ENCODE data around the gene ANKS3. TPM values are rescaled to one million over a fixed set of nuclear protein-coding genes. Genes with fewer than 3 reads are reported as not detected.

Gene ANKS3
- total RNA-seq, 1 experiment from 2014 or later, result 35.0 TPM

DNA sequence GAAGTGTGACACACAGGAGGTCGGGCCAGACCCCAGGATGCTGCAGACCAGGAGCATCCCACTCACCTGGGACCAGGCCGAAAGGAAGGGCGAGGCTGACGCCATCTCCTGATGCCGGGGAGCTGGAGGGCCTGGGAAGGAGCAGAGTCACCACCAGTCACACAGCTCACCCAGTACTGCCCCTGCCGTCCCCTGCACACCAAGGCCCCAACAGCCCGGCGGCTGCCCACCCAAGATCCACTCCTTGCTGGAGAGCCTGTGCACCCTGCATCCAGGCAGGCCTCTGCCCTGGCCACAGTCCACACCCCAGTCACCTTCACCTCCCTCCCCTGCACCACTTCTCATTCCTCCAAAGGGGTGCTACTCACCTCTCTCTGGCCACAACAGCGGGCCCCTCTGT, 28.1 kb upstream of the ANKS3 start:
- CTCF ChIA-PET, result interaction anchor here (0.7 kb wide), 1 partner anchor 52 kb away, joined by 3 read pairs; no protein-coding TSS in a partner anchor
- H3K4me3 Mint-ChIP-seq (ENCODE audit: unreplicated experiment), result no peak overlapping the region
- H3K27ac Mint-ChIP-seq (ENCODE audit: low read depth, unreplicated experiment), result no peak overlapping the region
- no peaks in the 10 kb centered on the region for H3K9me3 Mint-ChIP-seq (ENCODE audit: unreplicated experiment)
- POLR2A ChIA-PET, result no interaction called here
- TF ChIP-seq, protein P1, sequence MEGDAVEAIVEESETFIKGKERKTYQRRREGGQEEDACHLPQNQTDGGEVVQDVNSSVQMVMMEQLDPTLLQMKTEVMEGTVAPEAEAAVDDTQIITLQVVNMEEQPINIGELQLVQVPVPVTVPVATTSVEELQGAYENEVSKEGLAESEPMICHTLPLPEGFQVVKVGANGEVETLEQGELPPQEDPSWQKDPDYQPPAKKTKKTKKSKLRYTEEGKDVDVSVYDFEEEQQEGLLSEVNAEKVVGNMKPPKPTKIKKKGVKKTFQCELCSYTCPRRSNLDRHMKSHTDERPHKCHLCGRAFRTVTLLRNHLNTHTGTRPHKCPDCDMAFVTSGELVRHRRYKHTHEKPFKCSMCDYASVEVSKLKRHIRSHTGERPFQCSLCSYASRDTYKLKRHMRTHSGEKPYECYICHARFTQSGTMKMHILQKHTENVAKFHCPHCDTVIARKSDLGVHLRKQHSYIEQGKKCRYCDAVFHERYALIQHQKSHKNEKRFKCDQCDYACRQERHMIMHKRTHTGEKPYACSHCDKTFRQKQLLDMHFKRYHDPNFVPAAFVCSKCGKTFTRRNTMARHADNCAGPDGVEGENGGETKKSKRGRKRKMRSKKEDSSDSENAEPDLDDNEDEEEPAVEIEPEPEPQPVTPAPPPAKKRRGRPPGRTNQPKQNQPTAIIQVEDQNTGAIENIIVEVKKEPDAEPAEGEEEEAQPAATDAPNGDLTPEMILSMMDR (IDR thresholded peaks at IDR 0.05; ENCODE audit: unreplicated experiment), result no peak
- no TSS peak for BruUV-seq (replicated peaks)
- no peak for DNase-seq (ENCODE audit: unreplicated experiment)
- peaks cover 72% of the 10 kb centered on the region for H3K36me3 Mint-ChIP-seq (ENCODE audit: insufficient read depth, unreplicated experiment)
- intact Hi-C loops (cut with micrococcal nuclease), result no loop called here
- no peaks in the 10 kb centered on the region for H3K4me1 Mint-ChIP-seq (ENCODE audit: insufficient read depth, unreplicated experiment)
- H3K27me3 Mint-ChIP-seq (ENCODE audit: insufficient read depth, unreplicated experiment), result no peaks in the 10 kb centered on the region

DNA sequence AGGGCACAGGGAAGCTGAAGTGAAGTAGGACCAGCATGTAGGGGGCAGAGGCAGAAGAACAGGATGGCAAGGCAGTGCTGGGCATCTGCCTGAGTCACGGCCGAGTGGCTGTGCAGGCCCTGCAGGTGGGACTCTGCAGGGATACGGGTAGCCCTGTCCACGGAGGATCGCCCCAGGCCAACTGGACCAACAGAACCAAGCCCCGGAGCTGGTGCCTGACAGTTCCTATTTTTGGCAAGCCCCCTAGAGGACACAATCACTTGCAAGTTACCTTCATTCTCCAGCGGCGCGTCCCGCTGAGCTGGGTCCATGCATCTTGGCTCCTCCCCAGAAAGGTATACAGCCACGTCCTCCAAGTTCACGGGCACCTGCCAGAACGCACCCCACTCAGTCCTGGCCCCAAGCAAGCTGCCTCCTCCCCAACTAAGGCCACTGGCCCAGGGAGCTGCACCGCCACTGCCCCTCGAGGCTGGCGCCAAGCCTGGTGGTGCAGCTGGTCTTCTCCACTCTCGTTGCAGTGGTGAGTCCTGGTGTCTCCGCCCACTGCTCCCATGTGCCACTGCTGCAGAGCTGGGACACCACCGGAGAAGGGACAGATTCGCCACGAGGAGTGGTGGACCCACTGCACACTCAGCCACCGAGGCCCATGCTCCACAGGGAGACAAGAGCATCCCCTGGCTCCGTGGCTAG, 26.3 kb upstream of the ANKS3 start:
- Mint-ChIP-seq H3K27me3 (ENCODE audit: insufficient read depth, unreplicated experiment) (no peaks in the 10 kb centered on the region), H3K4me1 (ENCODE audit: insufficient read depth, unreplicated experiment) (no peaks in the 10 kb centered on the region), H3K27ac (ENCODE audit: low read depth, unreplicated experiment) (no peak overlapping the region), H3K36me3 (ENCODE audit: insufficient read depth, unreplicated experiment) (peaks cover 82% of the 10 kb centered on the region), H3K4me3 (ENCODE audit: unreplicated experiment) (no peak overlapping the region), H3K9me3 (ENCODE audit: unreplicated experiment) (no peaks in the 10 kb centered on the region)
- intact Hi-C loops (cut with micrococcal nuclease), result no loop called here
- no peak for DNase-seq (ENCODE audit: unreplicated experiment)
- CTCF ChIA-PET, result interaction anchor here (0.6 to 0.7 kb wide), 2 partner anchors 28 to 1683 kb away, joined by 3 read pairs; no protein-coding TSS in a partner anchor
- TF ChIP-seq, protein P1 (IDR thresholded peaks at IDR 0.05; ENCODE audit: unreplicated experiment), result no peak
- no TSS peak for BruUV-seq (replicated peaks)
- POLR2A ChIA-PET, result interaction anchor here (0.7 to 1.2 kb wide), 2 partner anchors 8 to 39 kb away, joined by 3 to 4 read pairs; no protein-coding TSS in a partner anchor

DNA sequence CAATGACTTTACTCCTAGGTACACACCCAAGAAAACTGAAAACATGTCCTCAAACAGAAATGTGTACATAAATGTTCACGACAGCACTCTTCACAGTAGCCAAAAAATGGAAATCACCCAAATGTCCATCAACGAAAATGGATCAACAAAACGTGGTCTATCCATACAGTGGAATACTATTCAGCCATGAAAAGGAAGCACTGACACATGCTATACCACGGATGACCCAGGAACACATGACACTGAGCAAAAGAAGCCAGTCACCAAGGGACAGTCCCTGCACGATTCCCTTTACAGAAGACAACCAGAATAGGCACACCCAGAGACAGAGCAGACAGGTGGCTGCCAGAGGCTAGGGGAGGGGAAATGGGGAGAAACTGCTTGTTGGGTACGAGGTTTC, 21.6 kb upstream of the ANKS3 start:
- DNase-seq (ENCODE audit: unreplicated experiment), result no peak
- Mint-ChIP-seq H3K4me3 (ENCODE audit: unreplicated experiment) (no peak overlapping the region), H3K27me3 (ENCODE audit: insufficient read depth, unreplicated experiment) (no peaks in the 10 kb centered on the region), H3K4me1 (ENCODE audit: insufficient read depth, unreplicated experiment) (no peaks in the 10 kb centered on the region), H3K27ac (ENCODE audit: low read depth, unreplicated experiment) (no peak overlapping the region), H3K9me3 (ENCODE audit: unreplicated experiment) (no peaks in the 10 kb centered on the region), H3K36me3 (ENCODE audit: insufficient read depth, unreplicated experiment) (peaks cover 68% of the 10 kb centered on the region)
- POLR2A ChIA-PET, result interaction anchor here (0.6 to 1.2 kb wide), 4 partner anchors 11 to 216 kb away, joined by 3 to 4 read pairs (median 3); partner anchors contain the start of gene ZNF500
- intact Hi-C loops (cut with micrococcal nuclease), result no loop called here
- BruUV-seq (replicated peaks), result no TSS peak
- TF ChIP-seq, protein P1 (IDR thresholded peaks at IDR 0.05; ENCODE audit: unreplicated experiment), result no peak
- CTCF ChIA-PET, result interaction anchor here (1.2 kb wide), 1 partner anchor 9 kb away, joined by 5 read pairs; no protein-coding TSS in a partner anchor

DNA sequence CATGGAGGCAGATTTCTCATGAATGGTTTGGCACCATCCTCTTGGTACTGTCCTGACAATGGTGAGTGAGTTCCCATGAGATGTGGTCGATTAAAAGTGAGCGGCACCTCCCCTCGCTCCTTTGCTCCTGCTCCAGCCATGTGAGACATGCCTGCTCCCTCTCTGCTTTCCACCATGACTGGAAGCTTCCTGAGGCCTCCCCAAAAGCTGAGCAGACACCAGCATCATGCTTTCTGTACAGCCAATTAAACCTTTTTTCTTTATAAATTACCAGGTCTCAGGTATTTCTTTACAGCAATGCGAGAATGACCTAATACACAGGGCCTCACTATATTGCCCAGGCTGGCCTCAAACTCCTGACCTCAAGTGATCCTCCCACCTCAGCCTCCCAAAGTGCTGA, 20.8 kb upstream of the ANKS3 start:
- POLR2A ChIA-PET, result interaction anchor here (1.0 to 1.2 kb wide), 2 partner anchors 12 kb away, joined by 3 to 4 read pairs; partner anchors contain the start of gene ZNF500
- TF ChIP-seq, protein P1 (IDR thresholded peaks at IDR 0.05; ENCODE audit: unreplicated experiment), result no peak
- Mint-ChIP-seq H3K36me3 (ENCODE audit: insufficient read depth, unreplicated experiment) (peaks cover 70% of the 10 kb centered on the region), H3K27me3 (ENCODE audit: insufficient read depth, unreplicated experiment) (no peaks in the 10 kb centered on the region), H3K4me1 (ENCODE audit: insufficient read depth, unreplicated experiment) (no peaks in the 10 kb centered on the region), H3K27ac (ENCODE audit: low read depth, unreplicated experiment) (no peak overlapping the region), H3K9me3 (ENCODE audit: unreplicated experiment) (no peaks in the 10 kb centered on the region), H3K4me3 (ENCODE audit: unreplicated experiment) (no peak overlapping the region)
- CTCF ChIA-PET, result no interaction called here
- intact Hi-C loops (cut with micrococcal nuclease), result no loop called here
- DNase-seq (ENCODE audit: unreplicated experiment), result no peak
- no TSS peak for BruUV-seq (replicated peaks)

Data from MCF 10A (cell line).